ENCODE measurements around the gene MANBA.

- TF ChIP-seq SIN3A (IDR thresholded peaks at IDR 0.05; ENCODE audit: borderline replicate concordance, insufficient read depth, low read length), result no peak
- TF ChIP-seq POLR2AphosphoS5 (IDR thresholded peaks at IDR 0.05; ENCODE audit: low read depth, low read length), result no peak
- no peak for TF ChIP-seq TAF1 (IDR thresholded peaks at IDR 0.05; ENCODE audit: borderline replicate concordance, insufficient read depth, low read length)
These were observed 68.3 kb downstream of the MANBA start for GRCh38 chr4:102692474-102692873.

Data from PFSK-1 (cell line).